SIG-M5 treated with dmso at 0.1 percent for 504 hours (cell line): Measurements from ENCODE around the gene FN3KRP.
A peak's percentile ranks its signal among the peaks of the same experiment; 100 is the strongest.

Experiments used
- DNase-seq: peaks from one replicate; lab custom pipeline; 2025; ENCODE audit not compliant: unreplicated experiment; lab: John Stamatoyannopoulos, UW

Gene FN3KRP, protein sequence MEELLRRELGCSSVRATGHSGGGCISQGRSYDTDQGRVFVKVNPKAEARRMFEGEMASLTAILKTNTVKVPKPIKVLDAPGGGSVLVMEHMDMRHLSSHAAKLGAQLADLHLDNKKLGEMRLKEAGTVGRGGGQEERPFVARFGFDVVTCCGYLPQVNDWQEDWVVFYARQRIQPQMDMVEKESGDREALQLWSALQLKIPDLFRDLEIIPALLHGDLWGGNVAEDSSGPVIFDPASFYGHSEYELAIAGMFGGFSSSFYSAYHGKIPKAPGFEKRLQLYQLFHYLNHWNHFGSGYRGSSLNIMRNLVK

DNA sequence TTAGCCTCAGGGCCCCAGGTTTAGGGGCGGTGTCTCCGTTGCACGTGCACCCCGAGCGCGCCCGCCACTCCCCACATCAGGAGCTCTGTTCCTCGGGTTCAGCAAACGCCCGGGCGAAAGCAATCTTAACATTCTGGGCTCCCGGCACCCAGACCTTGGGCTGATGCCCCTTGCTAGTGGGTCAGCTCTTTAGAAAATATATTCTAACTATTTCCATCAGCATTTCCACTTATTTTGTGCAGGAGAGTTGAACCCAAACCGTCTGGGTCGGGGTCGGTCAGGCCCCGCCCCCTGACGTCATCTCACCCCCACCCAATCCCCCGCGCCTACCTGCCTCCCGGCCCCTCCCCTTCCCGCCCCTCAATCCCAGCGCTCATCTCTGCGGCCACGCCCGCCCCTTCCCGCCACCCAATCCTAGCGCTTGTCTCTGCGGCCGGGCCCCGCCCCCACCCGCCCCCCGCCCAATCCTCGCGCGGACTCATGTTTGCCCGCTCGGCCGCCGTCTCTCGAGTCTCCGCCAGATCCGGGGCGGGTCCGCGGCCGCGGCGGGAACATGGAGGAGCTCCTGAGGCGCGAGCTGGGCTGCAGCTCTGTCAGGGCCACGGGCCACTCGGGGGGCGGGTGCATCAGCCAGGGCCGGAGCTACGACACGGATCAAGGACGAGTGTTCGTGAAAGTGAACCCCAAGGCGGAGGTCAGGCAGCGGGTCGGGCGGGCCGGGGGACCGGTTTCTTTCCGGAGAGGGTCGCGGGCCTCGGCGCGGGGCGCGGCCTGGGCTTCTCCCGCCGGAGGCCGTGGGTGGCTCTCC, at the start of gene FN3KRP:
TSS of gene FN3KRP (plus strand) at position 504 of the 808 bp plus-strand sequence. CDS start at position 554, 50 bp downstream.
- peak; percentile 94 for DNase-seq

DNA sequence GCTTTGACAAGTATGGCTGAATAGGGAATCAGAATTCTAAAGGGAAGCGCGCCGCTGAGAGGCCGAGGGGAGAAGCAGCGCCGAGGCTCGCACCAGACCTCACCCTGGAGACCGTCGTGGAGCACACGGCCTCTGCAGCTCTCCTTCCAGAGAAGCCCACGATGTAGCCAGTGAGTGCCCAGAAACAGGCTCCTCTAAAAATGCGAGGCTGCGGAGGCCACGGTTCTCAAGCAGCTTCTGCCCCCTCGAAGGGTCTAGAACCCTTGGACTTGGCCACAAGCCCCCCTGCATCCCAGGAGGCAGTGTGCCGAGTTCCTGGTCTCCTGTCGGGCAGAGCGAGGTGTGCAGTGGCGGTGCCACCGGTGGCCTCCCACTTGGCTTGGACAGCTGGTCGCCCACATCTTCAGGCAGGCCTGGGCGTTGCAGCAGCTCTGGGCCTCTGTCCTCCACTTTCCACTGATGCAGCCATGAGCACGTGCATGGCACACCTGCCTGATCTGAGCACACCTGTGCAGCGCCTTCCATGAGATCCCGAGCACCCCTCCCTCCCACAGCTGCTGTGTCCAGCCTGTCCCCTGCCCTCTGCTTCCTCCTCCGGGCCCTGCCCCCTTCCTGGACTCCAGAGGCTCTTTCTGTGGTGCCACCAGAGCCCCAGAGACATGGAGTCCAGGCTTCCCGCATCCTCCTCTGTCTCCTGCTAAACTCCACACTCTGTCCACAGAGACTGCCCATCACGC, 49.4 kb upstream of the FN3KRP start:
- DNase-seq, result no peak

GRCh38 chr17:82667668-82668000, 48.9 kb upstream of the FN3KRP start:
- no peak for DNase-seq

- no peak for DNase-seq
Measured at GRCh38 chr17:82668024-82668630, 48.4 kb upstream of the FN3KRP start.

GRCh38 chr17:82668631-82669099, 47.8 kb upstream of the FN3KRP start:
- peak; percentile 36 for DNase-seq

GRCh38 chr17:82670661-82671450, 45.6 kb upstream of the FN3KRP start:
- DNase-seq, result no peak

DNA sequence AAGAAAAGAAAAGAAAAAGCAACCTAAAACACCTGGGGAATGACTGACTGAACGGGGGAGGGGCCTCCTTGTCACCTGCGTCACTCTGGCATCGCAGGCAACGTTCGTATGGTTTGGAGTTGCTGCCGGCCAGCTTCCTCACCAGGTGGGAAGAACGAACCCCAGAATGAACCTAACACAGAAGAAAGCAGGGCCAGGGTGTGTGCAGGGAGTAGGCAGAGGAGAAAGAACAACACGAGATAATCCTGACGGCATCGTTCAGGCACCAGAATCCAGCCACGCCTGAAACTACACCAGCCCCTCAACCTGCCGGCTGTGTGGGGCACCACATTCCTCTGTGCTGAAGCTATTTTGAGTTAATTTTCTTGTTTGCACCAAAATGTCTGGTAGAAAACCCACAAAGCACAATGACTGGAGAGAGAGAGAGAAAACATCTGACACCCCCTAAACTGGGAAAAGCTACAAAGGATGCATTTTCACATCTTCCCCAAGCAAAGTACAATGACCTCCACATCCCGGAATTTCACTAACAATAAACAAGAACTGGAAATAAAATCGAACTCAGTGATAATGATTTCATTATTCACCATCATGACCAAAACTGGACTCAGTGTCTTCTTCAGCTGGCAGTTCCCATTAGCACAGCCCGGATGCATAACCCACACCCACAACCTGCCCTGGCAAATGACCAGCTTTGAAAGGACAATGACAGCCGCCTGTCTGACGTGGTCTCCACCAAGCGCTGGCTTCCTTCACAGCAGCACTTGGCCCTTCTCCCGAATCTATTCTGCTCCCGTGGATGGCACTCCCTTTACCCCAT, 41.6 kb upstream of the FN3KRP start:
- DNase-seq, result no peak

DNA sequence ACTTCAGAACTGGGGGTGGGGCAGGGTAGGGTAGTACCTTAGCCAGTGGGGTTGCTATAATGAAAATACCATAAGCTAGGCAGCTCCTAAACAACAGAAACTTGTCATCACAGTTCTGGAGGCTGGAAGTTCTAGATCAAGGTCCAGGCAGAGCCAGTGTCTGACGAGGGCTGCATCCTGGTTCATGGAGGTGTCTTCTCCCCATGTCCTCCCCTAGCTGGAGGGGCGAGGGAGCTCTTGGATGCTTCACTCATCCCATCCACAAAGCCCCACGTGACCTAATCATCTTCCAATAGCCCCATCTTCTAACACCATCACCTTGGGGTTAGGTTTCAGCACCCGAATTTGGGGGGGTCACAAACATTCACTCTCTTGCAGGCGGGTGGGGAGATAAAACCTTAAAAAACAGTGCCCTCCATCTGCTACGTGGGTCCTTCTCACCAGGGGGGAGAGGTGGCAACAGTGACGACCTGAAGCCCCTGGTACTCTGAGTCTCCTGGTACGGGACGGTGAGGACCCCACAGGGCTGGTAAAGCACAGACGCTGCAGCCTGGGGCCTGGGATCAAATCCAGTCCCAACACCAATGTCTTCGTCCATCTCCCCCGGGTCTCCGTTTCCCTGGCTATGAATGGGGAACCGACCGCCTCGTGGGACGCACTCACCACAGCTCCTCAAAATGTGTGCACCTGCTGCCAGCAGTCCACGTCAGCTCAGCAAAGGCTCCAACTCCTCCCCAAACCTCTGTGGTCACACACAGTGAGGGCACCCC, 40.8 kb upstream of the FN3KRP start:
- DNase-seq, result no peak

- DNase-seq, result no peak
Measured at GRCh38 chr17:82677353-82677925, 39.1 kb upstream of the FN3KRP start.

GRCh38 chr17:82678265-82678891, 38.1 kb upstream of the FN3KRP start:
- no peak for DNase-seq

GRCh38 chr17:82679586-82680465, 36.7 kb upstream of the FN3KRP start:
- DNase-seq, result no peak

DNA sequence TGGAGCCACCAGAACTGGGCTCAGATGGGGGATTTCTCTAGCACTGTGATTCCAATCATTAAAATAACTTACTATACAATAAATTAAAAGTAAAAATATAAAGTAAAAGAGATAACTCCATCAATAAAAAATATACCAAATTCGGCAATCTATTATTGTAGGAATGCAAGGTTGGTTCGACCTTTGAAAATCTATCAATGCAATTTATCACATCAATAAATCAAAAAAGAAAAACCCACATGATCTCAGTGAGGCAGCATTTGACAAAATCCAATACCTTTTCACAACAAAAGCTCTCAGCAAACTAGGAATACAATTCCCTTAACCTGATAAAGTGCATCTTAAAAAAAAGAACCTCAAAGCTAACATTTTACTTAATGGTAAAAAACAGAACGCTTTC, 35.0 kb upstream of the FN3KRP start:
- no peak for DNase-seq

DNA sequence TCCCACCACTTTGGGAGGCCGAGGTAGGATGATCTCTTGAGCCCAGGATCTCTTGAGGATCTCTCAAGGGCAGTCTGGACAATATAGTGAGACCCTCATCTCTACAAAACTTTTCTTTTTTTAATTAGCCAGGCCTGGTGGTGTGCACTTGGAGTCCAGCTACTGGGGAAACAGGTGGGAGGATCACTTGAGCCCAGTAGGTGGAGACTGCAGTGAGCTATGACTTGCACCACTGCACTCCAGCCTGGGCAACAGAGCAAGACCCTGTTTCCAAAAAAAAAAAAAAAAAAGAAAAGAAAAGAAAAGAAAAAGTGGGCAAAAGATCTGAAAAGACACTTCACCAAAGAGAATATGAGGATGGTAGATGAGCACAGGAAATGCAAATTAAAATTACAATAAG, 33.0 kb upstream of the FN3KRP start:
- DNase-seq, result no peak

- DNase-seq, result no peak
Measured at GRCh38 chr17:82684228-82684841, 32.2 kb upstream of the FN3KRP start.

DNA sequence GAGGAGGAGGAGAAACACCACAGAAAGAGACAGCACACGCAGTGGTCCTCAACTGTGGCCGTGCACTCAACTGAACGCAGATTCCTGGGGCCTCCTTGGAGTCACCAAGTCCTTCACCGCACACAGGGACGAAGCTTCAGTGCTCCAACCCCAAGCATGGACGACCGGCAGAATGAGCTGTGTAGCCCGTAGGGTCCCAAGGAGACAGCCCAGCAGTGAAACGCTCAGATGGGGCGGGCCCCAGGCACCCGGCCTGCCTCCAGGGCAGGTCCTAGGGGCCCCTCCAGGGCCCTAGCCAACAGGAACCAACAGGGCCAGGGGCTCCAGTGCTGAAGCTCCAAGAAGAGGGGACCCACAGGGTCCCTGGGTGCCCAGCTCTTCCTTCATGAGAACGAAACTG, 31.2 kb upstream of the FN3KRP start:
- no peak for DNase-seq
